NCI-H1930 (cell line): ENCODE data around the gene AQP12A.

Source experiments
- DNase-seq, 2 experiments: peaks; one replicate each; lab custom pipeline; 2025; lab: John Stamatoyannopoulos, UW

AQP12A gene

DNA sequence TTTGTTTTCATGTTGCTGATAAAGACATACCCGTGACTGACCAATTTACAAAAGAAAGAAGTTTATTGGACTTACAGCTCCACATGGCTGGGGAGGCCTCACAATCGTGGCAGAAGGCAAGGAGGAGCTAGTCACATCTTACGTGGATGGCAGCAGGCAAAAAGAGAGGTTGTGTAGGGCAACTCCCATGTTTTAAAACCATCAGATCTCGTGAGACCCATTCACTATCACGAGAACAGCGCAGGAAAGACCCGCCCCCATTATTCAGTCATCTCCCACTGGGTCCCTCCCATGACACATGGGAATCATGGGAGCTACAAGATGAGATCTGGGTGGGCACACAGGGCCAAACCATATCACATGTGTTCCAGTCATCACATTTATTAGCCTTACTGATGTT is 16.8 kb downstream of the AQP12A start:
- no peak for DNase-seq

GRCh38 chr2:240711296-240711695 is 19.6 kb downstream of the AQP12A start:
- DNase-seq = no peak

DNA sequence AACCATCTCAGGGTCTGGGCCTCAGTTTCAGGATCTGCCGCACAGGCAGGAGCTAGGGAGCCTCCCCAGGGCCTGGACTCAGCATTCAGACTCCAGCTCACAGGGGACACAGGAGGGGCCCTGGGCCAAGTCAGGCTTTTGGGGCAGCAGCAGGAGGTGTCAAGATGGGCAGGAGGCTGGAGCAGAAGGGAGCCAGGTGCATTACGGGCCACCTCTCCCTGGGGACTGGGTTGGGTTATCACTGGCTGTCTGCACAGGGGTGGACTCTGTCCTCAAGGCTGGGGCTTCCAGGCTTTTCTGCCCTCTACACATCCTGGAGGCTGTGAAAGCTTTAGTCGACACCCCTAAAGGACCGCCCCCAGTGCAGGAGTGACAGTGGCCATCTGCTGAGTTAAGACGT is 20.0 kb downstream of the AQP12A start:
- no peak for DNase-seq

DNA sequence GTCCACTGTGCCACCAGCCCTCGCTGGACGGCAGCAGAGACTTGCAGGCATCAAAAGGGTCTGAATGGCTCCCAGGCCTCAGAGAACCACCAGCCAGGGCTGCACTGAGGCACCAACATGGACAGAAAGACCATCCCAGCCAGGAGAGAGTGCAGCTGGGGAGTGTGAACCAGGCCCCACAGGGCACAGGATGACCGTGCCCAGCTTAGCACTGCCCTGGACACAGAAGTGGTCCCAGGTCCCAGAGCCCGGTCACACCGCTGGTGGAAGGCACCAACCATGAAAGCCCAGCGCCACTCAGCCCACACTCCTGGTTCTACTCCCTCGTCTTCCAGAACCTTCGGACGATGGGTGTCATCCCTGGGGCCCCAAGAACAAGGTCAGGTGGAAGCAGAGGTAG is 20.5 kb downstream of the AQP12A start:
- no peak for DNase-seq

DNA sequence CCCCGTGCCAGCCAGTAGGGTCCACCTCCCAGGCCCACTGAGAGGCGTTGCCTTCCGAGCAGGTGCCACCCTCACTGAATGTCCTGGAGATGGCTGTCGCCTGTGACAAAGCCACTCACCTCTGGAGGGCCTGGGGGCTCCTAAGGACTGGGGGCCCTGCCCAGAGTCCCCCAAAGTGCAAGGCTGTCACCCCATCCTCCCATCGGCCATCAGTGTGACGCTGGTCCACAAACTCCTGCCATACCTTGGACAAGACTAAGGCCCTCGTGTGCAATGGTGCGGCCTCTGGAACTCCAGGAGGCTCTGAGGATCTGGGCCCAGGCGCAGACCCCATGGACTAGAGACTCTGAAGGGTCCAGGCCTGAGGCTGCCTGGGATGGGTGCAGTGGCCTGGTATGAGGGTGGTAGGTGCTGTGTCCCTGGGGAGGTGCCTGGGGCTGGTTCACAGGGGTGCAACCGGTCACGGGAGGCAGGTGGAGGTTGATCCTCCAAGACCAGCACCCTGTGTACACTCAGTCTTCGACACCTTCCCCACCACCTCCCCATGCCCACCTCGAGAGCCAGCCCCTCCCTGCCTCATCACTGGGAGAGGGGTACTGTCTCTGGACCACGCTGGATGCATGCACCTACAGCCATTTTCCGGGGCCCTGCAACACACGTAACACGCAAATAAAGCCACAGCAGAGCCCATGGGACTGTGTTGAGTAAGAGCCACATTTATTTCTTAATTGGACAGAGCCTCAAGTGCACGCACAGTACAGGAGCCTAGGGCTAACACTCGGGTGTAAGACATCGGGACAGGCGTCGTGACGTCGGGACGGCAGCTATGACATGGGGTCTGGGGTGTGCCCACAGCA is 21.6 kb downstream of the AQP12A start:
- DNase-seq = no peak

- DNase-seq = no peak
Observed at GRCh38 chr2:240713928-240714746, 22.5 kb downstream of the AQP12A start.

DNA sequence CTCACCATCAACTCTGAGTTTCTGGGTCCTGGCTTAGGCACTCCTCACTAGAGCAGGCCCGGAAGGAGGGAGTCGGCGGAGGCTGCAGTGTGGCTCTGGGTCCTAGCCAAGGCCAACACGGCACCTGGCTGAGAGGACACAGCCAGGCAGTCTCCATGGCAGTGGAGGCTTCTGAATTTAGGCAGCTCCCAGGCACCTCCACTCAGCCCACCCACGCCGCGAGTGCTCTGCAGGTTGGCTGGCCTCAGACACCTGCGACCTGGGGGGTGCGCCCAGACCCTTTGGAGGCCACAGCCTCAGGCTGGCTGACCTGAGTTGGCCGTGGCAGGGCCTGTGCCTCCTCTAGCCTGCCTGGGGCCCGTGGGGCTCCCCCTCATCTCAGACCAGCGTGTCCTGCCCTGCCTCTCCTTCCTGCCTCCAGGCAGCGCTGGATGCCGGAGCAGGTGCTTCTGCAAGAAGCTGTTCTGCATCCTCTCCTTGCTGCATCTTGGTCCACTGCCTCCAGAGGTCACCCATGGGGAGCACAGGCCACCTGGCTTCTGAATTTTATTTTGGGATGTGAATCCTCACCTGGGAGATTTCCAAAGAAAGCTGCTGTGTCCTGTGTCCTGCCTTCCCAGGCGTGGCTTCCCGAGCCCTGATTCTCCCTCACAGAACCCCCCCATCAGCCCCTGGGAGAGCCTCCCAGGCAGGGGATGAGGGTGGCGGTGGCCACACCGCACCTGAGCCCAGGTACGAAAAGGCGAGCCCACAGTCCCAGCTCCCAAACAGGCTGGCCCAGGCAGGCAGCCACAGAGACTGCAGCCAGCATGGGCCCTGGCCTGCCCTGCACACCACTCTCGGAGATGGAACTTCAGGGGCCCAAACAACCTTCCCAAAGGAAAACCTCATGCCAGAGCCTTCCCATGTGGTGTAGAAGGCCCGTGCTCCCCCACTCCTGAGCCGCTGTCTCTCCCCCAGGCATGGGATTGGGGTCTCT is 23.4 kb downstream of the AQP12A start:
- no peak for DNase-seq

GRCh38 chr2:240716130-240716798 is 24.6 kb downstream of the AQP12A start:
- no peak for DNase-seq

DNA sequence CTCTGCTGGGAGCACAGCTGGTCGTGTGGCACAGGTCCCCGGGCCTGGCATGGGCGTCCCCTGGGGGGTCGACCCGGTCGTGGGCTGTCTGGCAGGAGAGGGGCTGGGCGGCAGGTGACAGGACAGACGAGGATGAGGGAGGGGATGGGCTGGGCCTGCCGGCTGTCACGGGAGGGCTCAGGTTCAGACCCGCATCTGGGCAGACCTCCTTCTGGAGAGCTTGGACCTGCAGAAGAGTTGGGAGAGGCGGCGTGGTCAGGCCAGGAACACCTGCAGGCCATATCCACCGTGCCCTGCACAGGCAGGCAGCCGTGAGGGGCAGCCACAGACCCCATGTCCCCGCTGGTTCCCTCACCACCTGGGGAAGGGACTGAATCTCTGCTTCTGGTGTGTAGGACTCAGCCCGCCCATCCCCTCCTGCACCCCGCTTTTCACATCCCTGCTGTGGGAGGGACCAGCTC is 25.5 kb downstream of the AQP12A start:
- DNase-seq = no peak

DNA sequence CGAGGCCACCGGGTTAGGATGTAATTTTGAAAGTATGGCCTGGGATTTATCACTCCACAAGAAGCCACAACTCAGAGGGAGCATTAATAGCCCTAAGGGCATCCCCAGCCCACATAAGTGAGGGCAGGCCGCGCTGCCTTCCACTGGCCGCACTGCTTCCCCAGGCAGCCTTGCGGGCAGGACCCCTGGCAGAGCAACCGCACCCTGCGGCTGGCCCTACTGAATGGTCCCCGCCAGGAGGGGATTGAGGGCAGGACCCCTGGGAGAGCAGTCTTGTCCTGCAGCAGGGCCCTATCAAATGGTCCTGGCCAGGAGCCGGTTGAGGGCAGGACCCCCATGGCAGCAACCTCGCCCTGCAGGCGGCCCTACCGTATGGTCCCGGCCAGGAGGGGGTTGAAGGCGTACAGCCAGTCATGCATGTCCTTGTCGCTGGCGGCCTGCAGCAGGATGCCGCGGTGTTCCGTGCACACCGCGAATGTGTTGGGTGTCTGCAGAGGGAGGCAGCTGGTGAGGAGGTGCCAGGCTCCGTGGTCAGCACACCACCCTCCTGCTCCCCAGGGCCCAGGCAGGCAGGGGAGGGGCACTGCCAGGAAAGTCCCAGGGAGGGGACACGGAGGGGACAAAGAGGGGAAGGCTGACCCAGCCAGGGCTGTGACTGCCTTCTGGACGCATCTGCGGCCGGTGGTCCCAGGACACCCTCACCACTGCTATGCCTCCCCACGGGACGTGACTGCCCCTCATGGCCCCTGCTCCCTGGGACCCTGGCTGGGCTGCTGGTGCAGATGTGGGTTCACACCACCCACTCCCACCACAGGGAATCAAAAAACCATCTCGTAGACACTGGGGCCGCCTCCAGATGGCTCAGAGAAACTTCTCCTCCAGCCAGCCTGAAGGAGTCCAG is 26.3 kb downstream of the AQP12A start:
- no peak for DNase-seq

GRCh38 chr2:240718896-240719490 is 27.3 kb downstream of the AQP12A start:
- no peak for DNase-seq

- no peak for DNase-seq
Observed at GRCh38 chr2:240719676-240720545, 28.2 kb downstream of the AQP12A start.

DNA sequence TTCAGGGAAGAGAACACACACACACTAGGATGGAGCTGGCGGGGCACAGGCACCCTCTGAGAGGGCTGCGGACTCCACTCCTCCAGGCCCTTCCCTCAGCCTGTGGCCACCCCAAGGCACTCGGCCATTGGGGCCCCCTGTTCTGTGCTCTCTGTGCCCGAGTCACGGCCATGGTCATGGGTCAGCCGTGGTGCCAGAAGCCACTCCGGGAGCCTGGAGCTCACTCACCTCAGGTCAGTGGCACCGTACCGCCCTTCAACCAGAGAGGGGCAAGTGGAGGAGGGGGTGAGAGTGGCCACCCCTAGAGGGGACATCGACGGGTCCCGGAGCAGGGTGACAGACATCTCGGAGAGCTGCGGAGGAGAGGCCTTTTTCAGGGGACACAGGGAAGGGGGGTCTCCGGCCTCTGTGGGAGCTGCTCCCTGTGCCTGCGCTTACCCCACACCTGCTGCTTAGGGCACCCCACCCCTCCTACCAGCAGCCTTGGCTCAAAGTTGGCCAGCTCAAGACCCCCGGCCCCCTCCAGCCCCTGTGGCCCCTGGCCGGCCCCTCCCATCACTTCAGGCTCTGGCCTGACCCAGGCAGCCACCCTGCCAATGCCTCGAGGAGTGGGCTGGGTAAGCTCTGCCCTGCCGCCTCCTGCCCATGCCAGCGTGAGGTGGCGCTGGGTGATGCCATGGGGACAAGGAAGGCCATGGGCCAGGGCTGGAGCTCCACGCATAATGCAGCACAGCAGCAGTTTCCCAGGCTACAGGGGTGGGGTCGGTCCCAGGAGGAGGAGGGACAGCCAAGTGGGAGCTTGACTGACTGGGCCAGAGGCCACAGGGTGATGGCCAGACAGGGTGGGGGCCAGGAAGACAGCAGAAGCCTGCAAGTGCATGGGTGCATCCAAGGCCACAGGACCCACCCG is 29.3 kb downstream of the AQP12A start:
- DNase-seq = no peak

GRCh38 chr2:240721596-240722180 is 30.0 kb downstream of the AQP12A start:
- no peak for DNase-seq

- no peak for DNase-seq
Observed at GRCh38 chr2:240722376-240722775, 30.7 kb downstream of the AQP12A start.

DNA sequence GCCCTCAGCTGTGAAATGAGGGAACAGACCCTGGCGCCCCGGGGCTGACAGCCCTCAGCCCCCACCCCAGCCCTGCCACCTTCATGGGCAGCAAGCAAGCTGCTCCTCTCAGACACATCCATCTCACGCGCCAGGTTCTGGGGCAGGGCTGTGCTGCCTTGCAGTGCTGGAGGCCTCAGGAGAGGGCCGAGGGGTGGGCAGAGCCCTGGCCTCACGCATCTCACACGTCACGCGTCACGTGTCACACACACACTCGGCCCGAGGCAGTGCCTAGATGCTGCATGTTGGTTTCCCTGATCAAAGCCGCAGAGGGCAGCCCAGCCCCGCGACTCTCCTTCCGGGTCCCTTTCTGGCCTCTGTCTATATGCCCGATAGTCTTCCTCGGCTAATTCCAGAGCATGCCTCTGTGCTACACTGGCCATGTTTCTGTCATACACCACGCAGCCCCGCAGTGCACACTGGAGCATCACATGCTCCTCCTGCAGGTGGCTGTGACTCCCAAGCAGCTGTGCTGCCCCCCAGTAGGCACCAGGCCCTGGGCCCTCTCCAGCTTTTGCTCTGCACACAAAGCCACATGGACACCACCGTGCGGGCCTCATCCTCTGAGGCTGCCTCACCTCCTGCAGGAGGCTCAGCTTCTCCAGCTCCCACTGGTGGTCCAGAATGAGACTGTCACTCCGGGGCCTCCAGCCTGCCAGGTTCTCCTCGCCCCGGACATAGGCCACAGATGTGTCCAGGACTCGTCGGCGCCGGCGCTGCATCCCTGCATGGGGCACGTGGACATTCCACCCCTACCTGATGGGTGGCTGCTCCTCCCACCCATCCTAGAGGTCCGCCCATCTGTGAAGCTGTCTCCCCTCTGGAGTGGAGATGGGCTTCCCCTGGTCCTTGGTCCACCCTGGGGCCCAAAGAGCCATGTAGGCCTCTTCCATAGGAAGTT is 31.4 kb downstream of the AQP12A start:
- no peak for DNase-seq
